Tibial artery (tissue), 4 donors: ENCODE measurements around the gene TWSG1.
"Not testable (repeated sequence)": the region's sequence is repeated elsewhere in the genome, so short reads cannot be mapped to it uniquely, and the experiment has no call there.

Source experiments
- DNase-seq, 2 donors: peaks; one replicate each; pipeline ENCODE4 v3.0.0-alpha.2; 2019
- H3K27ac ChIP-seq, 2 donors: fragments of 200-600 bp; sonication (generic) in 1 of 2; 1 replicate in 1 of 2; 2 replicates in 1 of 2; pipeline ENCODE4 v1.5.1; 2018 to 2019; ENCODE audit warnings: mild to moderate bottlenecking in 1 of 2
- H3K27me3 ChIP-seq, 2 donors: fragments of 200-600 bp; sonication (generic) in 1 of 2; one replicate each; pipeline versions ENCODE4 v1.5.1 to v1.6.0; 2016 to 2019
- H3K36me3 ChIP-seq, 3 donors: fragments of 200-600 bp; sonication (generic) in 2 of 3; one replicate each; pipeline ENCODE4 v1.5.1; 2016 to 2019; ENCODE audit warnings: mild to moderate bottlenecking in 2 of 3
- H3K4me1 ChIP-seq, 4 donors: fragments of 200-600 bp; sonication (generic) in 2 of 4; 1 replicate in 3 of 4; 2 replicates in 1 of 4; pipeline ENCODE4 v1.5.1; 2016 to 2019
- H3K4me3 ChIP-seq, 2 donors: fragments of 200-600 bp; sonication (generic) in 1 of 2; 1 replicate in 1 of 2; 2 replicates in 1 of 2; pipeline ENCODE4 v1.5.1; 2018 to 2019; ENCODE audit warnings: mild to moderate bottlenecking in 2 of 2
- H3K9me3 ChIP-seq, 3 donors: fragments of 200-600 bp; sonication (generic) in 1 of 3; one replicate each; pipeline ENCODE4 v1.5.1; 2016 to 2019
- intact Hi-C: fragments of 100-400 bp; cut with DNase I; formaldehyde crosslinking; loops from one replicate; pipeline ENCODE4 v1.15.0; 2023; ENCODE audit warnings: low total_unique reads
- TF ChIP-seq, protein P1 (sequence below), 2 experiments: fragments of 200-600 bp in 1 of 2; fragments of 450-650 bp in 1 of 2; IDR thresholded peaks; one replicate each; pipeline ENCODE4 v1.5.1; 2017 to 2019; ENCODE audit warnings: antibody characterized with exemption in 2 of 2, mild to moderate bottlenecking in 1 of 2, moderate library complexity in 1 of 2

TWSG1 gene

DNA sequence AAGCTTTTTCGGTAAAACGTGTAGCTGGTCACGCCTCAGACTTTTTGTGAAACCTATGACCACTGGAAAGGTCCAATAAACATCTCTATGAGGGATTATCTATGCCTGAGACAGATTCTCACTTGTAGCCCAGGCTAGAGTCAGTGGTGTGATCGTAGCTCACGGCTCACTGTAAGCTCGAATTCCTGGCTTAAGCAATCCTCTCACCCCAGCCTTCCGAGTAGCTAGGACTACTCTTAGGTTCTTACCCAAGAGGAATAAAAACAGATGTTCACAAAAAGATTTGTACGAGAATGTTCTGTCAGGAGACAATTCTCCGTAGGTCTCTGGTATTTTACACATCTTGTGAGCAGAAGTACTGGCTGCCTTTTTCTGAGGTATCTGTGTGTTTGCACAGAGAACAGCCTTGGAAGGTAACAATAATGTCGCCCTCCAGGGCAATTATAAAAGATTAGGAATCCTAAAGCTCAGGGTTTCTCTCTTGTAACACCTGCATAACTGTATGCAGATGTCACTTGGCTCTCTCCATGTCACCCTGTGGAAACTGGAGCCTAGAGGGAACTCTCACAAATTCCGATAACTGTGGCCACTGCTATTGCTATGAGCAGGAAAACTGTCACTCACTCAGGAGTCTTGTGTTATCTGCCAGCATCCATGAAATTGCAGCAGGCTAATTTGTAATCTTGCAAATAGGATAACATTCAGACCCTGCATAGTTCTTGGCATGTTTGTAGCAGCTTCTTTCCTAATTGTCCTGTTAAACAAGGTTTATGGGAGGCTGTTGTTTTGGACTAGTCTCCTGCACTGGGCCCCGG lies 115.2 kb downstream of the TWSG1 start:
- Histone ChIP-seq H3K27ac (no peak overlapping the region), H3K9me3 (peaks cover 0 to 10% (median 0%) of the 10 kb centered on the region in 3 donors), H3K27me3 (no peaks in the 10 kb centered on the region), H3K4me3 (no peak overlapping the region), H3K36me3 (no peaks in the 10 kb centered on the region), H3K4me1 (no peaks in the 10 kb centered on the region)
- TF ChIP-seq, protein P1, sequence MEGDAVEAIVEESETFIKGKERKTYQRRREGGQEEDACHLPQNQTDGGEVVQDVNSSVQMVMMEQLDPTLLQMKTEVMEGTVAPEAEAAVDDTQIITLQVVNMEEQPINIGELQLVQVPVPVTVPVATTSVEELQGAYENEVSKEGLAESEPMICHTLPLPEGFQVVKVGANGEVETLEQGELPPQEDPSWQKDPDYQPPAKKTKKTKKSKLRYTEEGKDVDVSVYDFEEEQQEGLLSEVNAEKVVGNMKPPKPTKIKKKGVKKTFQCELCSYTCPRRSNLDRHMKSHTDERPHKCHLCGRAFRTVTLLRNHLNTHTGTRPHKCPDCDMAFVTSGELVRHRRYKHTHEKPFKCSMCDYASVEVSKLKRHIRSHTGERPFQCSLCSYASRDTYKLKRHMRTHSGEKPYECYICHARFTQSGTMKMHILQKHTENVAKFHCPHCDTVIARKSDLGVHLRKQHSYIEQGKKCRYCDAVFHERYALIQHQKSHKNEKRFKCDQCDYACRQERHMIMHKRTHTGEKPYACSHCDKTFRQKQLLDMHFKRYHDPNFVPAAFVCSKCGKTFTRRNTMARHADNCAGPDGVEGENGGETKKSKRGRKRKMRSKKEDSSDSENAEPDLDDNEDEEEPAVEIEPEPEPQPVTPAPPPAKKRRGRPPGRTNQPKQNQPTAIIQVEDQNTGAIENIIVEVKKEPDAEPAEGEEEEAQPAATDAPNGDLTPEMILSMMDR (IDR thresholded peaks at IDR 0.05) = no peak
- DNase-seq = no peak
- intact Hi-C loops = no loop called here

DNA sequence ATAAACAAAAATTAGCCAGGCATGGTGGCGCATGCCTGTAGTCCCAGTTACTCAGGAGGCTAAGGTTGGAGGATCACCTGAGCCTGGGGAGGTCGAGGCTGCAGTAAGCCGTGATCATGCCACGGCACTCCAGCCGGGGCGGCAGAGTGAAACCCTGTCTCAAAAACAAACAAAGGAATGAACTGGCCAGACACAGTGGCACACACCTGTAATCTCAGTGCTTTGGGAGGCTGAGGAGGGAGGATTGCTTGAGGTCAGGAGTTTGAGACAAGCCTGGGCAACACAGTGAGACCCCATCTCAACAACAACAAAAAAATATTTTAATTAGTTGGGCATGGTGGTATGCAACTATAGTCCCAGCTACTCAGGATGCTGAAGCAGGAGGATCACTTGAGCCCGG lies 116.3 kb downstream of the TWSG1 start:
- intact Hi-C loops, H3K27ac ChIP-seq, H3K4me3 ChIP-seq, DNase-seq, H3K36me3 ChIP-seq, H3K27me3 ChIP-seq, H3K4me1 ChIP-seq: not testable (repeated sequence)
- peaks cover 0 to 19% (median 0%) of the 10 kb centered on the region in 3 donors for H3K9me3 ChIP-seq
